Smooth muscle cell of the brain vasculature (primary cell): ENCODE data around the gene SND1.

Source experiments
- DNase-seq: peaks from one replicate; pipeline ENCODE4 v3.0.0-alpha.2; 2012; ENCODE audit warnings: low read depth, low spot score

Gene SND1

DNA sequence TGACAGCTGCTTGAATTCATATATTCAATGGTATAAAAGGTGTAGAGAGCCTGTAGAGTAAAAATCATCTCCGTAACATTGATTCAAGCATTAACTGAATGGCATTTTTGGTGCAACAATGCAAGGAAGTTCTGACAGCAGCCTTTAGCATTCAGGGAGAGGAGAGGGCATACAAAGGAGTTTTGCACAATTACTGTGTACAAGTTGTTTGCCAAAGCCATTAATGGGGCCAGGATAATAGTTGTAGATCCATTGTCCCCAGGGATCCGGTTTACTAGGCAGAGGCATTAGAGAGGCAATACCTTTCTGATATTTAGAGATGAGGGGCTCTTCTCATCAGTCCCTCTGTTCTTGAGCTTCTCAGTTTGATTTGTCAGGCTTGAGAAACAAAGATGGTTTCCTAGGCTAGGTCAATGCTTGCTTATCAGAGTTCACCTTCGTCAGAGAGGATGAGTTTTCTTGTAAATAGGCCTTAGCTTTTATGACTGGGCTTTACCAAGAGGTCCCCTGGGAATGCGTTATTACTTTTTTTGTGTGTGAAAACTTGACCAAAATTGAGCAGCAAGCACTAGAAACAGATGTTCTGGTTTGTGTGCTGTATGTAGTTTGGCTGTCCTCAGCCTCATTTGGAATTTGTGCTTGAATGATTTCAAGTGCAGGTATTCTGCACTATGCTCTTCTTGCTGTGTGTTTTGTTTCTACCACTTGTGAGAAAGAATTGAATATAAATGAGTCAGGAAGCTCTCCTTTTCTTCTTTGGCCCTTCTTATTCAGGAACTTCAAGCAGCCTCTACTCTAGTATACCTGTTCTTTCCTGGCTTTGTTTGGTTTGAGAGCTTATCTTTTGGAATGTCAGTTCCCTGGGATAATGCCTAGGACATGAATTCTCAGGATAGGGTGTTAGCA, 32.0 kb downstream of the SND1 start:
- no peak for DNase-seq

DNA sequence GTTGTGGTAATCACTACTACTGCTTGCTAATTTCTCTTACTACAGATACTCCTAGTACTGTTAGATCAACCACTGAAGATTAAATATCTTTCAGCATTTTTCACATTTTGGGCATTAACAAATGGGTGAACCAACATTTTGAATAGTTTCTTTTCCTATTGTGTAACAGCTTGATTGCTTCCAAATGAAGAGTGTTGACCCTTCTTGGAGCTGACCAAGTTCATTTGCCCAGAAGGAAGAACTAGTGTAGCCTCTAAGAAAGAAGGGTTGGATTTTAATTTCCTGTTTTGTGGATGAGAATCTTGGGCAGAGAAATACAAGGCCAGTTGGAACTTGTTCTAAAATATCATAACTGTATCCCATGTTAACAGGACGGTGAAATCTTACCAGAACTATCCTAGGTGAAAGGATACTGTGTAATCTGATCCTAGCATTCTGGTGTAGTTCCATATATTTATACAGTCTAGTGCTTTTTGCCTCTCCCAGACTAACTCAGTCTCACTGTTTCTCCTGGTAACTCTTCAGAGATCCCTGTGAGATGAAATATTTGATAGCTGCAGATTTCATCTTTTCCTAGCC, 37.3 kb downstream of the SND1 start:
- no peak for DNase-seq

GRCh38 chr7:127690337-127690736, 38.3 kb downstream of the SND1 start:
- DNase-seq: no peak

DNA sequence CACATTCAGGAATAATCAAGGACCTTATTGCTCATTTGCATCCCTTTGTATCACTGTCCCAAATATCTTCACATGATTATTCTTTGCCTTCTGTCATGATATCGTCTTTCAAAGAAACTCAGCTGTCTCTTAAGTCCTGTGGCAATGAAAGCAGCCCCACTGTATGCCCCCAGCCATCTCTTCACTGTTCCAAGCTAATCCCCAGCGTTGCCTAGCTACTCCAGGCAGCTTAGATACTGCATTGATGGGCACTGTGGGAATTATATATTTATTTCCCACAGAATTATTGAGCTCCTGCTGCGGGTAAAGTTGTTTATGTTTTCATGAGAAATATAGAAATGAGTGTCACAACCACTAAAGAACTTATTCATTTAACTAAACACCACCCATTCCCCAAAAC, 38.8 kb downstream of the SND1 start:
- DNase-seq: no peak

GRCh38 chr7:127692200-127692599, 40.2 kb downstream of the SND1 start:
- DNase-seq: no peak

GRCh38 chr7:127699853-127700252, 47.9 kb downstream of the SND1 start:
- no peak for DNase-seq

GRCh38 chr7:127702052-127702652, 50.2 kb downstream of the SND1 start:
- DNase-seq: no peak

- DNase-seq: no peak
Observed at GRCh38 chr7:127702938-127703337, 50.9 kb downstream of the SND1 start.

DNA sequence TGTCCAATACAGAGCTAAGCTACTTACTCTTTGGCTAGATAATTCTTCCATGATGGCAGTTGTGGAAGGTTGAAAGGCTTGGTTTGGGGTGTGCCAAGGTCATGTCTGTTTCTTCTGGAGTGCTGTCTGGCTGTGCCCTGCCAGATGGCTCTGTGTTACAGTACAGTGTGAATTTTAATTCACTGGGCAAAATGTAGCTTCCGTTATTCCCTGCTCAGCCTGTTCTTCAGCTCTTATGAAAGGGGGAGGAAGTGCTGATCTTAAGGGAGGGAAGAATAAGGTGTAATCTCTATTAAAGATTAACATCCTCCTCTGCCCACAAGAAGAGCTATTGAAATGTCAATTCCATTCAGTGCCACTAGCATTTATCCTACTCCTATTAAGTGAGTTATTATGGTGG, 52.2 kb downstream of the SND1 start:
- no peak for DNase-seq

GRCh38 chr7:127705461-127705959, 53.5 kb downstream of the SND1 start:
- DNase-seq: no peak

DNA sequence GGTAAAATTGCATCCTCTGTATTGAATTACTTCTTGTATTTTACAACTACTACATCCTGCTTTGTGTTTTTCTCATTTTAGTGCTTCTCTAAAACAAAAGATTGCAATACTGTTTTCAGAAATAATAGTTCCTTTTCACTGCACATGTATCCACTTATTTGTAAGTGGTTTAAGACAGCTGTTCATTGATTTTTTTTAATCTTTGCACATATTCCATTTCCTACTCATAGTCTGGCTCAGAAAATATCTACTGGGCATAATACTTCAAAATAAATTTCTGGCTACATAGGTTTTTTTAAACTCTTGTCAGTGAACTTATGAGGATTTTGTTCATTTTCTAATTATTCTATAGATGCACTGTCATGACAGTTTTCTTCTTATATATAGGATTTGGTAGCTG, 54.8 kb downstream of the SND1 start:
- DNase-seq: no peak

DNA sequence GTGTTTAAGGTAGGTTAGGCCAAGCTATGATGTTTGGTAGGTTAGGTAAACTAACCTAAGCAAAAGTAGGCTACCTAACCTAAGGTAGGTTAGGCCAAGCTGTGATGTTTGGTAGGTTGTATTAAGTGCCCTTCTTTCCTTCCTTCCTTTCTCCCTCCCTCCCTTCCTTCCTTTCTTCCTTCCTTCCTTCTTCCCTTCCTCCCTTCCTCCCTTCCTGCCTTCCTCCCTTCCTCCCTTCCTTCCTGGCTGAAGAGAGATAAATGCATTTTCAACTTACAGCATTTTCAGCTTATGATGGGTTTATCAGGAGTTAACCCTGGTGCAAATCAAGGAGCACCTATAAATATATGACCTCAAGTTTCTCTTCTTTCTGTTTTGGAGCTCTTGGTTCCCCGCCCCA, 56.2 kb downstream of the SND1 start:
- no peak for DNase-seq

DNA sequence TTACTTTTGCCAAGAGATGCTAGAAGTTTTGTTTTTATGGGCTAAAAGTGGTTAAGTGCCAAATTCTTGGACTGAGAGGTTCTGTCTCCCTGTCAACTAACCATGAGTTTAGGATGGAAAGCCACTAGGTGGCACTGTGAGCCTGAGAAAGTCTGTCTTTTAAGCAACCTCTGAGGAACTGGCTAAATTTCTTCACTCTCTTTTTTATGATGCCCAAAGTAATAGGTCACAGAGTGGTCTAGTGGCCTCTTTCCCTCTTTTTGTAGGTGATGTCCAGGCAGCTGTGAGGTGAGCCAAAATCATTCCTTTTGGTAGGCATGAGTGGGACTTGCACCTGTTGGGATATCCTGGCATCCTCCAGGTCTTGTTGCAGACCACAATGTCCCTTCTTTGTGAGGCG, 56.8 kb downstream of the SND1 start:
- DNase-seq: peak; percentile 72

DNA sequence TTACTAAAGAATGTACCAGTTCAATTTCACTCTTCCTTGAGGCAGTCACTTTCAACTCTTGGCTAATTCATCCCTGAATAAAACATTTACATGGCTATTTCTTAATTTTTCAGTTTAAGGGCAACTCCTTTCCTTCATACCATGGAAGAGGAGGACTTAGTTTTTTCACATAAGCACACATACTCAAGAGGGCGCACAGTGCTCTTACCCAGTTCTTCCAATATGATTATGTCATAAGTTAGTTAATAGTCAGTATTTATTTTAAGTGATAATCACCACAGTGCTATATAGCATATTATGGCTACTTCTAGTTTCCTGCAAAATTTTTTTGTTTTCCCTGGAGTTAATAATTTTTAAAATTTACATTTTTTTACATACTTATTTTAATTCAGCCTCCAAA, 58.6 kb downstream of the SND1 start:
- no peak for DNase-seq

DNA sequence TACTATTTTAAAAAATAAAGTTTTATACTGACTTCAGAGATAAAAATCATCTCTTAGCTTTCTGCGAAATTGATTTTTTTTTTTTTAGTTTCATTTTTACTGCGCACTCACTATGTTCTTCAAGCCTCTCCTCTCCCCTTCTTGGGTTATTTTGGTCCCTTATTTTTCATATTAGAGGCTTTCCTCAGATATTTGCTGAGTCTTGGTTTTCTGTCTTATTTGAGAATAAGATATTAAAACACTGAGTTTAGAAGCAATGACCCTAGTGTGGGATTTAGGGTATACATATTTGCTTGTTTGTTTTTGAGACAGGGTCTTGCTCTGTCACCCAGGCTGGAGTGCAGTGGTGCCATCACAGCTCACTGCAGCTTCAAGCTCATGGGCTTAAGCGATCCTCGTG, 59.9 kb downstream of the SND1 start:
- DNase-seq: no peak

DNA sequence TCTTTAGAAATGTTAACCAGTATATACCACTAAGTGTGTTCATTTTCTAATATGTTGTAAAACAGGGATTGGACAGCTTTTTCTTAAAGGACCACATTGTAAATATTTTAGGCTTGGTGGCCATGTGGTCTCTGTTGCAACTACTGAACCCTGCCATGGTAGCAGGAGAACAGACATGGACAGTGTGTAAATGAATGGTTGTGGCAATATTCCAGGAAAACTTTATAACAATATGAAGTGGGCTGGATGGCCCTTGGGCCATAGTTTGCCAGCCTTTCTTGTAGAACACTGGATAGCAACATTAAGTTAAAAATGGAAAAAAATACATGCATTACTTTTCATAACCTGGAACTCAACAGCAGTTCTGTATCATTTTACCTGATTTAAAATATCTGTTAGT, 61.0 kb downstream of the SND1 start:
- no peak for DNase-seq

DNA sequence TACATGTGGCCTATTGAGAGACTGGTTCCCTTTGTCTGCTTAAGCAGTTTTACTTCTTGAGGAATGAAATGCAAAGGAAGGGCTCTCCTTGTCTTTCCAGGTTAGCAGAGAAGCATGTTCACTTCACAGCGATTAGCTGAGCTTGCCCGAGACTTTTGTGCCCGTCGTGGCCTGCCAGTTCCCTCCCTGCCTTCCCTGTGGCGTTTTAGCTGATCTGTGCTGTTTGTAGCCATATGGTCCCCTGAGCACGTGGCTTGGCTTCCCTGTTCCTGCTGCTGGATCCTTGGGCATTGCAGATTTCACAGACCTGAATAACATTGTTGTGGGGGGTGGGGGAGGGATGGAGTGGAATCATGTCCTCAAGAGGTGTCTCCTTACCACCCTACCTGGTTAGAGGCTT, 61.8 kb downstream of the SND1 start:
- no peak for DNase-seq

GRCh38 chr7:127715272-127715671, 63.3 kb downstream of the SND1 start:
- DNase-seq: no peak

DNA sequence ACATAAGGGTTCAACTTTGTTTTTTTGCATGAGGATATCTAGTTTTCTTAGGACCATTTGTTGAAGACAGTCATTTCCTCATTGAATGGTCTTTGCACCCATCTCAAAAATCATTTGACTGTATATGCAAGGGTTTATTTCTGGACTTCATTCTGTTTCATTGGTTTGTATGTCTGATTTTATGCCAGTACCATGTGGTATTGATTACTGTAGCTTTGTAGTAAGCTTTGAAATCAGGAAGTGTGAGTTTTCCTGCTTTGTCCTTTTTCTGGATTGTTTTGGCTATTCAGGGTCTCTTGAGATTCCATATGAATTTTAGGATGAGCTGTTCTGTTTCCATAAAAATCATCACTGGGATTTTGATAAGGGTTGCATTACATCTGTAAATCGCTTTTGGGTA, 63.9 kb downstream of the SND1 start:
- DNase-seq: no peak

DNA sequence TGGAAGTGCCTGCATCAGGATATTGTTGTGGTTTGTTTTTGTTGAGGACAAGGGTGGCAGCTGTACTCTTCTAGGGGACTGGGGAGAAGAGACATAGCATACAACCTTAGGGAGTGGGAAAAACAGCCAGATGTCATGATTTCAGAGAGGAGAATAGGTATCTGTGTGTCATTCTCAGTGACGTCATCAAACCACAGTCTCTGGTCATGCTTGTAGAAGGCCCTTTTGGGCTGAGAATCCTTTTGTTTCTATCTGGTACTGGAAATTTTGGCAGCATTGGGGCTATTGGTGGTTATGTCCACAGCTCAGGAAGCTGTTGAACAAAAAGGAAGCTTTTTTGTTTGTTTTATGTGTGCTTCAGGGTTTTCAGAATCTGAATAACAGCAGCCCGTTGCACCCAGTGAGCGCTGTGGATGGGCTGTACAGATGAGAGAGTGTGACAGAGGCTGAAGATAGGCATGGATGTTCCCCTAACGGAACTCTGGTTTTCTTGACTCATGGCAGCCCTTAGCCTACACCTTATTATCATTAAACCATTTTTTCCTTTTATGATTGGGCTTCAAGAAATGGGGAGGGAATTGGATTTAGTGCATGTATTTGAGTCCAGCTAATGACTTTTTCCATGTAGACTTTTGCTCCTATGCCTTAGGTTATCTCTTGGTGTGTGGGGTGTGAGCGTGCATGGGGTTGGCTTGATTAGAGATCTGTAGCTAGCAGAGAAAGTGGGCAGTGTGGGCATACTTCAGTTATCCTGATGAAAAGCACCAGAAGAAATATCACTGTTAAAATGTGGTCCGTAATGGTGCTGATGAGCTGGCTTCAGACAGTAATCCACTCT, 65.7 kb downstream of the SND1 start:
- no peak for DNase-seq

DNA sequence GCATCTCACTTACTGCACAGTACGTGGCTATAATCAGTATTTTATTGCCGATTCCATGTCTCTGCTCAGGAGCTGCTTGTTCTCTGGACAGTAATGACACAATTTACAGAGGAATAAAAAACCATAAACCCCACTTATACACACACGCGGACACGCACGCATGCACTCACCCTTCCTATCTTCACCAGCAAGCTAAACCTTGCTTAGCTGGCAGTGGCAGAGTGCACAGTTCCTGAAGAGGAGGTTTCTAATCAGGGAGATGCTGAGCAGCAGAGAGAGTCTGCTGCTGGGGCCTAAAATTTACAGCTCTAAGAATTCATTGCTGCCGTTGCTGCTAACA, 66.3 kb downstream of the SND1 start:
- DNase-seq: no peak

GRCh38 chr7:127726476-127726875, 74.5 kb downstream of the SND1 start:
- DNase-seq: no peak
